ENCODE results near the gene FGR. TPM values are rescaled to one million over a fixed set of nuclear protein-coding genes. Genes with fewer than 3 reads are reported as not detected.

Gene FGR
- polyA plus RNA-seq, 3 donors: 371 to 1,340 (median 571) TPM

- no peak overlapping the region for H3K4me3 Mint-ChIP-seq
- H3K27me3 ChIP-seq (ENCODE audit: control insufficient read depth in 2 of 2, insufficient read depth in 2 of 2, low read length in 2 of 2): peaks cover 0 to 2% of the 10 kb centered on the region in 2 donors
Measured at GRCh38 chr1:27581823-27582243, 53.2 kb downstream of the FGR start.

GRCh38 chr1:27577504-27578188 is 57.3 kb downstream of the FGR start:
- H3K4me3 Mint-ChIP-seq: no peak overlapping the region
- Histone ChIP-seq H3K27me3 (ENCODE audit: control insufficient read depth in 2 of 2, insufficient read depth in 2 of 2, low read length in 2 of 2) (peaks cover 4 to 26% of the 10 kb centered on the region in 2 donors), H4K20me1 (ENCODE audit: insufficient read depth, low read length) (peaks cover 50% of the 10 kb centered on the region), H3K36me3 (replicated peaks in 1 of 2; ENCODE audit: control insufficient read depth in 1 of 2, insufficient read depth in 2 of 2, low read length in 2 of 2) (no peaks in the 10 kb centered on the region), H3K9ac (ENCODE audit: insufficient read depth, low read length, poor library complexity, severe bottlenecking) (no peak overlapping the region), H3K4me3 (replicated peaks in 1 of 3; ENCODE audit: low read depth in 2 of 3, low read length in 3 of 3) (no peak overlapping the region), H3K79me2 (ENCODE audit: insufficient read depth, low read length) (no peaks in the 10 kb centered on the region), H3K27ac (ENCODE audit: low read depth in 1 of 2, low read length in 2 of 2) (no peak overlapping the region), H3K4me2 (replicated peaks; ENCODE audit: extremely low read depth, low read length, poor library complexity, severe bottlenecking) (no peak overlapping the region), H3K4me1 (ENCODE audit: control insufficient read depth in 1 of 2, insufficient read depth in 2 of 2, low read length in 2 of 2) (peaks cover 14 to 25% of the 10 kb centered on the region in 2 donors), H2AFZ (ENCODE audit: insufficient read depth, low read depth, low read length, poor library complexity, severe bottlenecking) (no peak overlapping the region), H3K9me3 (replicated peaks in 1 of 2; ENCODE audit: control insufficient read depth in 1 of 2, insufficient read depth in 1 of 2, low read length in 2 of 2) (no peaks in the 10 kb centered on the region)
- H3K36me3 Mint-ChIP-seq: peaks cover 0 to 6% of the 10 kb centered on the region in 2 donors
- H3K27ac Mint-ChIP-seq: no peak overlapping the region
- intact Hi-C loops (cut with micrococcal nuclease): no loop called here
- 5% methylated on average over 4 of the region's 4 CpGs for WGBS (ENCODE audit: insufficient coverage)
- peaks cover 32% of the 10 kb centered on the region for H3K4me1 Mint-ChIP-seq
- H3K27me3 Mint-ChIP-seq (ENCODE audit: low read depth in 3 of 3): peaks cover 19 to 33% (median 23%) of the 10 kb centered on the region in 3 donors
- no peak for DNase-seq
- TF ChIP-seq CTCF (IDR thresholded peaks at IDR 0.05): no peak
- H3K9me3 Mint-ChIP-seq: peaks cover 0 to 1% (median 0%) of the 10 kb centered on the region in 7 donors

More at GRCh38 chr1:27581823-27582243, 53.2 kb downstream of the FGR start:
- no peaks in the 10 kb centered on the region for H3K79me2 ChIP-seq (ENCODE audit: insufficient read depth, low read length)
- WGBS (ENCODE audit: insufficient coverage): 78% methylated on average over 5 of the region's 6 CpGs
- H3K36me3 ChIP-seq (replicated peaks in 1 of 2; ENCODE audit: control insufficient read depth in 1 of 2, insufficient read depth in 2 of 2, low read length in 2 of 2): no peaks in the 10 kb centered on the region
- H3K27ac ChIP-seq (ENCODE audit: low read depth in 1 of 2, low read length in 2 of 2): no peak overlapping the region
- H3K4me2 ChIP-seq (replicated peaks; ENCODE audit: extremely low read depth, low read length, poor library complexity, severe bottlenecking): no peak overlapping the region
- no peak overlapping the region for H3K4me3 ChIP-seq (replicated peaks in 1 of 3; ENCODE audit: low read depth in 2 of 3, low read length in 3 of 3)
- intact Hi-C loops (cut with micrococcal nuclease): no loop called here
- DNase-seq: no peak
- peaks cover 5 to 9% of the 10 kb centered on the region in 2 donors for H3K4me1 ChIP-seq (ENCODE audit: control insufficient read depth in 1 of 2, insufficient read depth in 2 of 2, low read length in 2 of 2)
- peaks cover 3 to 4% (median 3%) of the 10 kb centered on the region in 3 donors for H3K27me3 Mint-ChIP-seq (ENCODE audit: low read depth in 3 of 3)
- peaks cover 14% of the 10 kb centered on the region for H3K4me1 Mint-ChIP-seq
- H3K9me3 ChIP-seq (replicated peaks in 1 of 2; ENCODE audit: control insufficient read depth in 1 of 2, insufficient read depth in 1 of 2, low read length in 2 of 2): no peaks in the 10 kb centered on the region
- peaks cover 0 to 1% (median 0%) of the 10 kb centered on the region in 7 donors for H3K9me3 Mint-ChIP-seq
- H2AFZ ChIP-seq (ENCODE audit: insufficient read depth, low read depth, low read length, poor library complexity, severe bottlenecking): no peak overlapping the region
- H4K20me1 ChIP-seq (ENCODE audit: insufficient read depth, low read length): peaks cover 17% of the 10 kb centered on the region
- H3K9ac ChIP-seq (ENCODE audit: insufficient read depth, low read length, poor library complexity, severe bottlenecking): no peak overlapping the region
- peaks cover 0 to 2% of the 10 kb centered on the region in 2 donors for H3K36me3 Mint-ChIP-seq
- H3K27ac Mint-ChIP-seq: no peak overlapping the region
- TF ChIP-seq CTCF (IDR thresholded peaks at IDR 0.05): no peak

All from CD14-positive monocyte (primary cell).